ENCODE data around the gene KIF26A. TPM values are rescaled to one million over a fixed set of nuclear protein-coding genes. Genes with fewer than 3 reads are reported as not detected.

KIF26A gene
- total and polyA plus RNA-seq, 2 of the 4 experiments (the other 2 are of a cell fraction): not detected

DNA sequence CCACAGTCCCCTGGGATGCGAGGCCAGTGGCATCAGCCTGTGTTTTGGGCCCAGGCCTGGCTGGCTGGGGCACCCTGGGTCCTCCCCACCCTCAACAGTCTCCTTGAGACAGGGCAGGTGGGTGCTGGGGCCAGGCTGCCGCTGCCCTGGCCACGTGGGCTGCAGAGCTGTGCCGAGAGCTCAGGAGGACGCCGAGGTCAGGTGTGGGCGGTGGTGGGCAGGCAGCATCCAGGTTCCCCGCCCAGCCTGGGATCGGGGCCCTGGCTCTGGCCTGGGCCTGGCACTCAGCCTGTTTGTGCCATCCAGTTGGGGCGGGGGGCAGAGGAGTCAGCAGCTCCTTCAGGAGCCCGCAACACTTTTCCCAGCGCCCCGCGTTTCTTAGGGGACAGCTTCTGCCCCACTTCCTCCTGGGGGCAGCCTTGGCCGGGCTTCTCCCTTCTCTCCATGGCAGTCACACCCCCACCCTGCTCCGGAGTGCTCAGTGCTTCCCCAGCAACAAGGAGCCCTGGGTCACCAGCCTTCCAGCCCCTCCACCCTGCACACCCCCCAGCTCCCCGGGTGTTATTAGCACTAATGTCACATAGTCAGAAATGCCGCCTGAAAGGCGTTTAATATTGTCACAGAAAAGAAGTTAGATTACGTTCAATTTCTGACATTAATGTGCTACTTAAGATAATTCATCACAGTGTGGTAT is 30.8 kb downstream of the KIF26A start:
- POLR2A ChIA-PET (ENCODE audit: unreplicated experiment): no interaction called here
- CTCF ChIA-PET: no interaction called here
- H3K9me3 ChIP-seq (ENCODE audit: control insufficient read depth, insufficient read depth, low read length): peaks cover 41% of the 10 kb centered on the region
- in situ Hi-C loops (cut with MboI; ENCODE audit: low sequenced_read_pairs) (no loop called here), dilution Hi-C loops (cut with HindIII; ENCODE audit: low sequenced_read_pairs, unreplicated experiment) (no loop called here), intact Hi-C loops (cut with micrococcal nuclease) (no loop called here)
- no peak overlapping the region for H2AFZ ChIP-seq (replicated peaks; ENCODE audit: low read length, poor library complexity)
- H3K4ac ChIP-seq (ENCODE audit: low read depth, low read length): no peak overlapping the region
- no peak overlapping the region for H2BK20ac ChIP-seq (ENCODE audit: low read depth, low read length)
- H3K27me3 ChIP-seq (ENCODE audit: control insufficient read depth, insufficient read depth, low read length): no peaks in the 10 kb centered on the region
- no peak overlapping the region for H4K91ac ChIP-seq (ENCODE audit: insufficient read depth, low read depth, low read length)
- no peak overlapping the region for H3K4me3 ChIP-seq (ENCODE audit: insufficient read depth, low read depth, low read length)
- no peak overlapping the region for H3K18ac ChIP-seq (ENCODE audit: low read depth, low read length)
- no peak for ATAC-seq (ENCODE audit: low read depth)
- no peak overlapping the region for H2AK5ac ChIP-seq (ENCODE audit: low read depth, low read length)
- H2BK15ac ChIP-seq (ENCODE audit: low read depth, low read length): no peak overlapping the region
- no peak overlapping the region for H4K8ac ChIP-seq (ENCODE audit: low read depth in 2 of 2, low read length in 2 of 2)
- no peaks in the 10 kb centered on the region for H3K4me1 ChIP-seq (ENCODE audit: control insufficient read depth, insufficient read depth, low read length)
- H3K9me1 ChIP-seq (ENCODE audit: insufficient read depth, low read length): no peaks in the 10 kb centered on the region
- H3K27ac ChIP-seq (ENCODE audit: insufficient read depth, low read length): no peak overlapping the region
- no peak overlapping the region for H2BK5ac ChIP-seq (ENCODE audit: low read depth, low read length, poor library complexity, severe bottlenecking)
- no peak overlapping the region for H3K23ac ChIP-seq (ENCODE audit: low read depth, low read length)
- no peak overlapping the region for H2BK120ac ChIP-seq (ENCODE audit: low read depth, low read length)
- no peak overlapping the region for H3K56ac ChIP-seq (ENCODE audit: extremely low read depth, insufficient read depth, low read length)
- BruUV-seq (replicated peaks): no TSS peak
- no peaks in the 10 kb centered on the region for H3K36me3 ChIP-seq (ENCODE audit: control insufficient read depth, insufficient read depth, low read length)
- H2AK9ac ChIP-seq (replicated peaks; ENCODE audit: low read depth, low read length, poor library complexity): no peak overlapping the region
- 63% methylated on average over 4 of the region's 20 CpGs; no CpG with 5 or more reads in 1 of the 2 experiments for WGBS, 2 experiments (ENCODE audit: extremely low coverage in 2 of 2, insufficient read length in 1 of 2)
- H3K4me2 ChIP-seq (ENCODE audit: low read depth, low read length): no peak overlapping the region
- H4K20me1 ChIP-seq (ENCODE audit: insufficient read depth, low read length): no peaks in the 10 kb centered on the region
- no peak overlapping the region for H3K14ac ChIP-seq (replicated peaks; ENCODE audit: low read depth, low read length)
- TF ChIP-seq POLR2A (IDR thresholded peaks at IDR 0.05; ENCODE audit: low read depth, low read length): no peak
- no peak for TF ChIP-seq CEBPB (IDR thresholded peaks at IDR 0.05; ENCODE audit: low read depth, low read length)
- TF ChIP-seq, protein P1, sequence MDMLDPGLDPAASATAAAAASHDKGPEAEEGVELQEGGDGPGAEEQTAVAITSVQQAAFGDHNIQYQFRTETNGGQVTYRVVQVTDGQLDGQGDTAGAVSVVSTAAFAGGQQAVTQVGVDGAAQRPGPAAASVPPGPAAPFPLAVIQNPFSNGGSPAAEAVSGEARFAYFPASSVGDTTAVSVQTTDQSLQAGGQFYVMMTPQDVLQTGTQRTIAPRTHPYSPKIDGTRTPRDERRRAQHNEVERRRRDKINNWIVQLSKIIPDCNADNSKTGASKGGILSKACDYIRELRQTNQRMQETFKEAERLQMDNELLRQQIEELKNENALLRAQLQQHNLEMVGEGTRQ (IDR thresholded peaks at IDR 0.05; ENCODE audit: low read depth, low read length): no peak
- TF ChIP-seq RCOR1 (IDR thresholded peaks at IDR 0.05; ENCODE audit: insufficient replicate concordance, low read length): no peak
- no peak for TF ChIP-seq CHD1 (IDR thresholded peaks at IDR 0.05; ENCODE audit: low read depth, low read length)
- TF ChIP-seq RAD21 (IDR thresholded peaks at IDR 0.05; ENCODE audit: low read length): no peak
- H3K9ac ChIP-seq (ENCODE audit: low read depth, low read length): no peak overlapping the region
- H3K79me1 ChIP-seq (ENCODE audit: low read depth in 1 of 2, low read length in 2 of 2): no peaks in the 10 kb centered on the region
- no peak overlapping the region for H4K5ac ChIP-seq (ENCODE audit: low read depth, low read length)
- DNase-seq: no peak

Measured in IMR-90 (cell line).